ENCODE data around the gene BRD3. TPM values are rescaled to one million over a fixed set of nuclear protein-coding genes. Genes with fewer than 3 reads are reported as not detected.
"Not testable (repeated sequence)": the region's sequence is repeated elsewhere in the genome, so short reads cannot be mapped to it uniquely, and the experiment has no call there.

The BRD3 gene
- total RNA-seq, 1 donor from 2014 or later = 35.5 TPM

- no peaks in the 10 kb centered on the region for H3K4me1 ChIP-seq
- no peaks in the 10 kb centered on the region for H3K27me3 ChIP-seq (ENCODE audit: low read depth)
- DNase-seq (no peak), ATAC-seq (no peak)
- no peak for TF ChIP-seq CTCF (IDR thresholded peaks at IDR 0.05)
- no peak overlapping the region for H3K27ac ChIP-seq
- H3K9me3 ChIP-seq = peaks cover 8% of the 10 kb centered on the region
- no peaks in the 10 kb centered on the region for H3K36me3 ChIP-seq
- intact Hi-C loops (cut with DNase I) = no loop called here
- no peak overlapping the region for H3K4me3 ChIP-seq
Observed at GRCh38 chr9:134083451-134083850, 15.6 kb upstream of the BRD3 start.

GRCh38 chr9:134076644-134077043 is 8.8 kb upstream of the BRD3 start:
- no peak for DNase-seq
- no peak for ATAC-seq
- Histone ChIP-seq H3K4me3 (no peak overlapping the region), H3K36me3 (no peaks in the 10 kb centered on the region), H3K4me1 (no peaks in the 10 kb centered on the region), H3K27me3 (ENCODE audit: low read depth) (peaks cover 4% of the 10 kb centered on the region), H3K27ac (no peak overlapping the region), H3K9me3 (peaks cover 9% of the 10 kb centered on the region)
- no peak for TF ChIP-seq CTCF (IDR thresholded peaks at IDR 0.05)
- intact Hi-C loops (cut with DNase I) = no loop called here

DNA sequence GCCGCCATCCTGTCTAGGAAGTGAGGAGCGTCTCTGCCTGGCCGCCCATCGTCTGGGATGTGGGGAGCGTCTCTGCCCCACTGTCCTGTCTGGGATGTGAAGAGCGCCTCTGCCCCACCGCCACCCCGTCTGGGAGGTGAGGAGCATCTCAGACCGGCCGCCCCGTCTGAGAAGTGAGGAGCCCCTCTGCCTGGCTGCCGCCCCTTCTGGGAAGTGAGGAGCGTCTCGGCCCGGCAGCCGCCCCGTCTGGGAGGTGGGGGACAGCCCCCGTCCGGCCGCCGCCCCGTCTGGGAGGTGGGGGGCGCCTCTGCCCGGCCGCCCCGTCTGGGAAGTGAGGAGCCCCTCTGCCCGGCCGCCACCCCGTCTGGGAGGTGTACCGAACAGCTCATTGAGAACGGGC is 7.9 kb upstream of the BRD3 start:
- H3K4me3 ChIP-seq; H3K36me3 ChIP-seq; H3K27me3 ChIP-seq (ENCODE audit: low read depth); H3K9me3 ChIP-seq; H3K27ac ChIP-seq; H3K4me1 ChIP-seq; DNase-seq; intact Hi-C loops (cut with DNase I); ATAC-seq: not testable (repeated sequence)

DNA sequence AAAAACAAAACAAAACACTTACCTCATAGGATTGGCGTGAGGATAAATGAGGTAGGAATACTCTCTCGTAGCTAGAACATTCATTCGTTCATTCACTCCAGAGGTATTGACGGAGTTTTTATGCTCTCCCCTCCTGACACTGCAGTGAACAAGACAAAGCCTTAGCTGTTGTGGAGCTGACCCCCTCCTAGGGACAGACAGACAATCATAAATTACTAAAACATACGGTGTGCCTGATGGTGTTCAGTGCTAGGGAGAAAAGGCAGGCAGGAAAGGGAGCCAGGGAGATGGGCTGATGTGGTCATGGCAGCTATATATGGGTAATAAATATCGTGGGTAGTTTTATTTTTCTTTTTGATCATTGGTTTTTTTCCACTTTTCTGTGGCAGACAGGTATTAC is 5.7 kb upstream of the BRD3 start:
- Histone ChIP-seq H3K4me3 (no peak overlapping the region), H3K36me3 (no peaks in the 10 kb centered on the region), H3K27me3 (ENCODE audit: low read depth) (peaks cover 15% of the 10 kb centered on the region), H3K27ac (no peak overlapping the region), H3K4me1 (peaks cover 4% of the 10 kb centered on the region), H3K9me3 (peaks cover 1% of the 10 kb centered on the region)
- TF ChIP-seq CTCF (IDR thresholded peaks at IDR 0.05) = no peak
- intact Hi-C loops (cut with DNase I) = no loop called here
- ATAC-seq (no peak), DNase-seq (no peak)

GRCh38 chr9:134072683-134073082 is 4.9 kb upstream of the BRD3 start:
- H3K27ac ChIP-seq; H3K4me1 ChIP-seq; intact Hi-C loops (cut with DNase I); H3K9me3 ChIP-seq; ATAC-seq; H3K36me3 ChIP-seq; H3K4me3 ChIP-seq; DNase-seq: not testable (repeated sequence)
- peaks cover 15% of the 10 kb centered on the region for H3K27me3 ChIP-seq (ENCODE audit: low read depth)

DNA sequence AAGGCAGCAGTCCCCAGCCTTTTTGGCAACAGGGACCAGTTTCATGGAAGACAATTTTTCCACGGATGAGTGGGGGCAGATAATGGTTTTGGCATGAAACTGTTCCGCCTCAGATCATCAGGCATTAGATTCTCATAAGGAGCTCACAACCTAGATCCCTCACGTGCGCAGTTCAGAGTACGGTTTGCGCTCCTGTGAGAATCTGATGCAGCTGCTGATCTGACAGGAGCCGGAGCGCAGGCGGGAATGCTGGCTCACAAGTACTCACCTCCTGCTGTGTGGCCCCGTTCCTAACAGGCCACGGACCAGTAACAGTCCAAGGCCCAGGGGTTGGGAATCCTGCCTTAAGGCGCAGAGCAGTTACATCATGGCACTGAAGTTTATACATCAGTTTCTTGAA is 3.3 kb upstream of the BRD3 start:
- ATAC-seq (no peak), DNase-seq (no peak)
- Histone ChIP-seq H3K36me3 (no peaks in the 10 kb centered on the region), H3K27ac (no peak overlapping the region), H3K27me3 (ENCODE audit: low read depth) (peaks cover 15% of the 10 kb centered on the region), H3K4me1 (peaks cover 11% of the 10 kb centered on the region), H3K4me3 (no peak overlapping the region), H3K9me3 (no peaks in the 10 kb centered on the region)
- intact Hi-C loops (cut with DNase I) = no loop called here
- no peak for TF ChIP-seq CTCF (IDR thresholded peaks at IDR 0.05)
